HG02759 (cell line): ENCODE measurements around the gene PFN3.
"Not testable (repeated sequence)": the region's sequence is repeated elsewhere in the genome, so short reads cannot be mapped to it uniquely, and the experiment has no call there.

Experiments used
- ATAC-seq: cut with Tn5 transposase; IDR thresholded peaks from one replicate; pipeline ENCODE4 v1.9.1; 2021; ENCODE audit warnings: mild to moderate bottlenecking, moderate library complexity; ENCODE audit not compliant: unreplicated experiment

PFN3 gene

GRCh38 chr5:177425801-177426565, 25.5 kb upstream of the PFN3 start:
- peak; percentile 78 for ATAC-seq

GRCh38 chr5:177425196-177425800, 24.8 kb upstream of the PFN3 start:
- no peak for ATAC-seq

DNA sequence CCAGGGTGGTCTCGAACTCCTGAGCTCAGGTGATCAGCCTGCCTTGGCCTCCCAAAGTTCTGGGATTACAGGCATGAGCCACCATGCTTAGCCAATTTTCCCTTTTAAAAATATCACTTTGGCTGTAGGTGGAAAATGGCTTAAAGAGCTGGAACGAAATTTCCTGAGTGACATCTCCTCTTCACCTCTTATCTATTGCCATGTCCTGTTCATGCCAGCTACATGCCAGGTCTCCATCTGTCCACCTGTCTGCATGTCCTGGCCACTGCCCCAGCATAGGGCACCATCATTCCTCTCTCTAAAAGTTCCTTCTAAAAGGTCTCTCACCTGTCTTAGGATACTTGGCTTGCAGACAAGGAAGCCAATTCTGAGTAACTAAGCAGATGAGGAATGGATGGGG, 23.2 kb upstream of the PFN3 start:
- ATAC-seq, result no peak

GRCh38 chr5:177421062-177421798, 20.8 kb upstream of the PFN3 start:
- ATAC-seq, result no peak

GRCh38 chr5:177420472-177420871, 20.0 kb upstream of the PFN3 start:
- ATAC-seq, result not testable (repeated sequence)

DNA sequence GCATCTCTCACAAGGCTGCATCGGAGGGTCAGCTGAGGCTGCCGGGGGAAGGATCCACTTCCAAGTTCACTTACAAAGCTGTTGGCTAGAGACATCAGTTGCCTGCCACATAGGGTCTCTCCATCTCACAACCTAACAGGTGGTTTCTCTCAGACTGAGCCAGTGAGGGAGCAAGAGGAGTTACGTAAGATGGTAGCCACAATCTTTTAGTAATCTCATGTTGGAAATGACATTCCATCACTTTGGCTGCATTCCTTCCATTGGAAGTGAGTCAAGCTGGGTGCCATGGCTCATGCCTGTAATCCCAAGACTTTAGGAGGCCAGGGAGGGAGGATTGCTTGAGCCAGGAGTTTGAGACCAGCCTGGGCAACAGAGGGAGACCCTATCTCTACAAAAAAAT, 18.6 kb upstream of the PFN3 start:
- no peak for ATAC-seq

DNA sequence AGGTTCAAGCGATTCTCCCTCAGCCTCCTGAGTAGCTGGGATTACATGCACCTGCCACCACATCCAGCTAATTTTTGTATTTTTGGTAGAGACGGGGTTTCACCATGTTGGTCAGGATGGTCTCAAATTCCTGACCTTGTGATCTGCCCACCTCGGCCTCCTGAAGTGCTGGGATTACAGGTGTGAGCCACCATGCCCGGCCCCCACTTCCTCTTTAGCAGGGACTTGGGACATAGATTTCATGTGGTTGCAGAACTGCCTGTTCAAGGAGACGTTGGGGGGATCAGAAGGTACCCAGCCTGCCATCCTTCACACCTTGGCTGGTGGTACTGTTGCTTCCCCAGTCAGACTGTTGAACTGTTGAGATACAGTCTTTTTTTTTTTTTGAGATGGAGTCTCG, 16.6 kb upstream of the PFN3 start:
- not testable (repeated sequence) for ATAC-seq

- ATAC-seq, result no peak
Observed at GRCh38 chr5:177414481-177414880, 14.0 kb upstream of the PFN3 start.

DNA sequence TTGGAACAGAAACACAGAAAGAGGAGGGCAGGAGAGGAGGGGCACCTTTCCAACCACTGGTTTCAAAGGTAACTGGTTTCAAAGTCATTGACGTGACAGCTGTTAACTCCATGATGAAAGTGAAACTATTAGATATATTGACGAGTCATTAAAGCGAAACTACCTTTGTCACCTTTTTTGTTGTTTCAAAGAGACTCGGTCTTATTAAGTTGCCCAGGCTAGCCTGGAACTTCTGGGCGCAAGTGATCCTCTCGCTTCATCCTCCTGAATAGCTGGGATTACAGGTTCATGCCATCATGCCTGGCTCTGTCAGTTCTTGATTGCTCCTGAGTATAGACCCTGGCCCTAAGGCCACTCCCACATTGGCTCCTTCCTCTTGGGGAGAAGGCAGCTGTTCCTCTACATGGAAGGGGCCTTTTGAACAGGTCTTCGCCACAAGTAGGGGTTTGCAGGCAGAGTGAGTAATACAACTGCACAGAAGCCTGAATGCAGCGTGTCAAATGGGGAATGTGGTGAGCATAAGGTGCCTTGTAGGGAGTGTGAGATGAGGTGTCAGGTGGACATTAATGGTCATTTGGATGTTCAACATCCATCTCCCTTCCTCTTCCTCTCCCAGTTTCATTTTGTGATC, 12.3 kb upstream of the PFN3 start:
- peak; percentile 60 for ATAC-seq

GRCh38 chr5:177410575-177410974, 10.1 kb upstream of the PFN3 start:
- no peak for ATAC-seq

- ATAC-seq, result no peak
Observed at GRCh38 chr5:177409043-177409801, 8.8 kb upstream of the PFN3 start, which contains the start of gene F12. Gene F12 (minus strand): TSS chr5:177409564. CDS start chr5:177409527, 37 bp downstream.

- no peak for ATAC-seq
Observed at GRCh38 chr5:177405805-177406204, 5.3 kb upstream of the PFN3 start.

- no peak for ATAC-seq
Observed at GRCh38 chr5:177405312-177405711, 4.9 kb upstream of the PFN3 start.

- ATAC-seq, result no peak
Observed at GRCh38 chr5:177404641-177405179, 4.2 kb upstream of the PFN3 start.

- ATAC-seq, result peak; percentile 84
Observed at GRCh38 chr5:177403792-177404640, 3.6 kb upstream of the PFN3 start.

- peak; percentile 15 for ATAC-seq
Observed at GRCh38 chr5:177403102-177403791, 2.8 kb upstream of the PFN3 start.

- no peak for ATAC-seq
Observed at GRCh38 chr5:177402271-177403043, 2.0 kb upstream of the PFN3 start.

- ATAC-seq, result no peak
Observed at GRCh38 chr5:177397875-177398390, 2.5 kb downstream of the PFN3 start.
